GM12892 (cell line): Measurements from ENCODE around the gene NINL.

ENCODE experiments used
- POLR2A ChIP-seq: IDR thresholded peaks from 2 replicates; pipeline ENCODE4 v1.6.1; 2011; ENCODE audit warnings: low read depth, low read length, control low read depth
- TAF1 ChIP-seq: IDR thresholded peaks from 2 replicates; pipeline ENCODE4 v1.6.1; 2011; ENCODE audit warnings: low read depth, mild to moderate bottlenecking, control low read depth, low read length, borderline replicate concordance

DNA sequence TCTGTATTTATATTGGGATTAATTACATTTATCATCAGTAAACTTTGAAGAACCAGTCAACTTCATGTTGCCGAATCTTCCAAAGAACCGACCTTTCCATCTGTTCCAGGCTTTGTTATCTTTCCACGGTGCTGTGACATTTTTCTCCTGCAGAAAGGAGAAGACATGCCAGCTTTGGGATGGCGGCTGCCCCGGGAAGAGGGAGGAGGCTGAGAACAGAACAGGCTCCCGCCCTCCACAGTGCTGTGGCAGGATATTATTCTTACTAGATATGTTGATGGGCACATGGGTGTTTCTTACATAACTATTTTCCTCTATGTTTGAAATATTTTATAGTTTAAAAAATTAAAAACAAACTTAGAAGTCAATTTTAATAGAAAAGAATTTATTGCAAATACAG is 133.0 kb downstream of the NINL start:
- TF ChIP-seq POLR2A (no peak), TAF1 (no peak)
